HepG2 (cell line): ENCODE results near the gene LZTS2. TPM values are rescaled to one million over a fixed set of nuclear protein-coding genes. Genes with fewer than 3 reads are reported as not detected.

Experiments
- AGO2 ChIP-seq: fragments of 200-400 bp; formaldehyde crosslinking; optimal IDR thresholded peaks from 2 replicates; pipeline ENCODE3; 2017; ENCODE audit warnings: mild to moderate bottlenecking, low read depth, low read length, moderate library complexity
- BORCS8-MEF2B ChIP-seq: sonication (generic); formaldehyde crosslinking; IDR thresholded peaks from 2 replicates; pipeline ENCODE4 v1.8.0; 2022; ENCODE audit warnings: mild to moderate bottlenecking, missing genetic modification reagents
- CBX1 ChIP-seq: IDR thresholded peaks from one replicate; pipeline ENCODE4 v1.6.1; 2016; ENCODE audit warnings: antibody characterized with exemption, low read depth
- DPF2 ChIP-seq: sonication (generic); formaldehyde crosslinking; IDR thresholded peaks from 2 replicates; pipeline ENCODE4 v1.4.0; 2020; ENCODE audit warnings: mild to moderate bottlenecking, low read depth, missing genetic modification reagents, borderline replicate concordance
- DR1 ChIP-seq: sonication (generic); formaldehyde crosslinking; IDR thresholded peaks from 2 replicates; pipeline ENCODE4 v1.8.0; 2021; ENCODE audit warnings: mild to moderate bottlenecking, missing genetic modification reagents, inconsistent platforms
- FOXP1 ChIP-seq, 2 experiments: fragments of 450-650 bp in 1 of 2; IDR thresholded peaks; 2 replicates each; pipeline ENCODE4 v1.6.1; 2017 to 2018; ENCODE audit warnings: antibody characterized with exemption in 1 of 2
- GZF1 ChIP-seq: sonication (generic); formaldehyde crosslinking; IDR thresholded peaks from 2 replicates; pipeline ENCODE4 v1.5.1; 2020; ENCODE audit warnings: mild to moderate bottlenecking, missing genetic modification reagents
- MBD4 ChIP-seq: IDR thresholded peaks from 2 replicates; pipeline ENCODE4 v1.6.1; 2012; ENCODE audit warnings: low read length, inconsistent platforms, borderline replicate concordance
- PHF5A ChIP-seq: IDR thresholded peaks from one replicate; pipeline ENCODE4 v1.6.1; 2018; ENCODE audit warnings: low read depth, missing genetic modification reagents; ENCODE audit not compliant: unreplicated experiment
- SRSF1 ChIP-seq: fragments of 200-400 bp; formaldehyde crosslinking; optimal IDR thresholded peaks from 2 replicates; pipeline ENCODE3; 2017; ENCODE audit warnings: mild to moderate bottlenecking, low read depth, low read length, moderate library complexity
- ZNF510 ChIP-seq: sonication (generic); formaldehyde crosslinking; IDR thresholded peaks from 2 replicates; pipeline ENCODE4 v1.4.0; 2020; ENCODE audit warnings: low read depth, mild to moderate bottlenecking, missing genetic modification reagents
- ZNF724P ChIP-seq: sonication (generic); formaldehyde crosslinking; IDR thresholded peaks from 2 replicates; pipeline ENCODE4 v1.8.0; 2022; ENCODE audit warnings: missing genetic modification reagents, borderline replicate concordance
- ZNF891 ChIP-seq: sonication (generic); formaldehyde crosslinking; IDR thresholded peaks from 2 replicates; pipeline ENCODE4 v1.5.0; 2020; ENCODE audit warnings: mild to moderate bottlenecking, missing genetic modification reagents
- polyA plus RNA-seq, 8 experiments: library from polyadenylated mRNA; depleted of rRNA in 3 of 8; stranded (reverse) in 7 of 8; unstranded in 1 of 8; fragments of >200 nt; fragmentation: Illumina TruSeq in 4 of 8; extraction: Trizol in 4 of 8; gene quantifications; 2 replicates each; pipeline versions ENCODE4 v1.2.1 to v1.2.3, GENCODE V29; 2011 to 2016; ENCODE audit warnings: low read depth in 4 of 8, missing spikeins in 1 of 8, mixed read lengths in 1 of 8; ENCODE audit not compliant: insufficient read depth in 1 of 8
- total RNA-seq, 5 experiments: library from RNA; depleted of rRNA; stranded (reverse); fragments of >200 nt; fragmentation: Illumina TruSeq; extraction: Trizol; gene quantifications; 2 replicates each; pipeline ENCODE4 v1.2.3, GENCODE V29; 2016; ENCODE audit warnings: low read depth in 1 of 5
- TF ChIP-seq, protein P1 (sequence below): sonication (generic); formaldehyde crosslinking; IDR thresholded peaks from 2 replicates; pipeline ENCODE4 v1.4.0; 2020; ENCODE audit warnings: missing genetic modification reagents
- TF ChIP-seq, protein P2 (sequence below): sonication (generic); formaldehyde crosslinking; IDR thresholded peaks from 2 replicates; pipeline ENCODE4 v1.9.0; 2021; ENCODE audit warnings: missing genetic modification reagents, mild to moderate bottlenecking, borderline replicate concordance
- TF ChIP-seq, protein P3 (sequence below): sonication (generic); formaldehyde crosslinking; IDR thresholded peaks from 2 replicates; pipeline ENCODE4 v1.4.0; 2020; ENCODE audit warnings: missing genetic modification reagents, borderline replicate concordance
- TF ChIP-seq, protein P4 (sequence below): sonication (generic); formaldehyde crosslinking; IDR thresholded peaks from 2 replicates; pipeline ENCODE4 v1.8.0; 2022; ENCODE audit warnings: mild to moderate bottlenecking, missing genetic modification reagents; ENCODE audit not compliant: insufficient replicate concordance
- TF ChIP-seq, protein P5 (sequence below): IDR thresholded peaks from 2 replicates; pipeline ENCODE4 v1.6.1; 2016; ENCODE audit warnings: control low read depth

LZTS2 gene
- total and polyA plus RNA-seq, 2 of the 13 experiments (the other 11 are each of a cell fraction or from before 2014, with no cell fraction given): 43.6 to 65.6 TPM

DNA sequence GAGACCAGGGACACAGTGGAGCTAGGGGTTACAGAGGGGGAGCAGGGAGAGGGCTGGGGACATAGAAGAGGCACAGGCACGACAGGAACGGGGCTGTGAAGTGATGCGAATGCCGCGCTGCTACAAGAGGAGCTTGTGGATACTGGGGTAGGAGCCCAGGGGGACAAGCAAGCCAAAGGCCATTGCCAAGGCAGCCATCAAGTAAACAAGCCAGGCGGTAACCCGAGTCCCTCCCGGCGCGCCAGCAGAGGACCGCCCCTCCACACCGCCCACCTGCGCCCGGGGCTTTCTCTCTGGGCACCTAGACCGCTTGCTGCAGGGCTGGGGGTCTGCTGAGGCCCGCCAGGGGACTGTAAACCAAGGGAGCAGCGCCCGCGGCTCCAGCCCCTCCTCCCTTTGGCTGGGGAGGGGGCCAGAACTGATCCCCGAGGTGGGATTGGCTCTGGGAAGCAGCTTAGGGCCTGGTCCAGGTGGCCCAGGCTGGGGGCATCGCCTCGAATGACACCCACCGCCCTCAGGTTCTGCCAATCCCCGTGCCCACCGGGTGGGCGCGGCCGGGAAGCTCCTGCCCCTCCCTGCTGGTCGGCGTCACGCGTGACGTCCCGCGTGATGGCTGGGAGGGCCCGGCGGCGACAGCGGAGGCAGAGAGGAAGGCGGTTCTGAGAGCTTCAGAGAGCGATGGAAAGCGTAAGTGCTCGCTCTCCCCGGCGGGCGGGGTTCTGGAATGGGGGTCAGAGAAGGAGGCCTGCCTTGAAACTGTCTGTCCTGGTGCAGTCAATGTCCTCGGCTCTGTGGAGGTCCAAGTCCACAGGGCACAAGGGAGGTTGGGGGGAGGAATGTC, 32.4 kb downstream of the LZTS2 start (continued):
- TF ChIP-seq, protein P1, sequence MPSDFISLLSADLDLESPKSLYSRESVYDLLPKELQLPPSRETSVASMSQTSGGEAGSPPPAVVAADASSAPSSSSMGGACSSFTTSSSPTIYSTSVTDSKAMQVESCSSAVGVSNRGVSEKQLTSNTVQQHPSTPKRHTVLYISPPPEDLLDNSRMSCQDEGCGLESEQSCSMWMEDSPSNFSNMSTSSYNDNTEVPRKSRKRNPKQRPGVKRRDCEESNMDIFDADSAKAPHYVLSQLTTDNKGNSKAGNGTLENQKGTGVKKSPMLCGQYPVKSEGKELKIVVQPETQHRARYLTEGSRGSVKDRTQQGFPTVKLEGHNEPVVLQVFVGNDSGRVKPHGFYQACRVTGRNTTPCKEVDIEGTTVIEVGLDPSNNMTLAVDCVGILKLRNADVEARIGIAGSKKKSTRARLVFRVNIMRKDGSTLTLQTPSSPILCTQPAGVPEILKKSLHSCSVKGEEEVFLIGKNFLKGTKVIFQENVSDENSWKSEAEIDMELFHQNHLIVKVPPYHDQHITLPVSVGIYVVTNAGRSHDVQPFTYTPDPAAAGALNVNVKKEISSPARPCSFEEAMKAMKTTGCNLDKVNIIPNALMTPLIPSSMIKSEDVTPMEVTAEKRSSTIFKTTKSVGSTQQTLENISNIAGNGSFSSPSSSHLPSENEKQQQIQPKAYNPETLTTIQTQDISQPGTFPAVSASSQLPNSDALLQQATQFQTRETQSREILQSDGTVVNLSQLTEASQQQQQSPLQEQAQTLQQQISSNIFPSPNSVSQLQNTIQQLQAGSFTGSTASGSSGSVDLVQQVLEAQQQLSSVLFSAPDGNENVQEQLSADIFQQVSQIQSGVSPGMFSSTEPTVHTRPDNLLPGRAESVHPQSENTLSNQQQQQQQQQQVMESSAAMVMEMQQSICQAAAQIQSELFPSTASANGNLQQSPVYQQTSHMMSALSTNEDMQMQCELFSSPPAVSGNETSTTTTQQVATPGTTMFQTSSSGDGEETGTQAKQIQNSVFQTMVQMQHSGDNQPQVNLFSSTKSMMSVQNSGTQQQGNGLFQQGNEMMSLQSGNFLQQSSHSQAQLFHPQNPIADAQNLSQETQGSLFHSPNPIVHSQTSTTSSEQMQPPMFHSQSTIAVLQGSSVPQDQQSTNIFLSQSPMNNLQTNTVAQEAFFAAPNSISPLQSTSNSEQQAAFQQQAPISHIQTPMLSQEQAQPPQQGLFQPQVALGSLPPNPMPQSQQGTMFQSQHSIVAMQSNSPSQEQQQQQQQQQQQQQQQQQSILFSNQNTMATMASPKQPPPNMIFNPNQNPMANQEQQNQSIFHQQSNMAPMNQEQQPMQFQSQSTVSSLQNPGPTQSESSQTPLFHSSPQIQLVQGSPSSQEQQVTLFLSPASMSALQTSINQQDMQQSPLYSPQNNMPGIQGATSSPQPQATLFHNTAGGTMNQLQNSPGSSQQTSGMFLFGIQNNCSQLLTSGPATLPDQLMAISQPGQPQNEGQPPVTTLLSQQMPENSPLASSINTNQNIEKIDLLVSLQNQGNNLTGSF: no peak
- TF ChIP-seq, protein P2, sequence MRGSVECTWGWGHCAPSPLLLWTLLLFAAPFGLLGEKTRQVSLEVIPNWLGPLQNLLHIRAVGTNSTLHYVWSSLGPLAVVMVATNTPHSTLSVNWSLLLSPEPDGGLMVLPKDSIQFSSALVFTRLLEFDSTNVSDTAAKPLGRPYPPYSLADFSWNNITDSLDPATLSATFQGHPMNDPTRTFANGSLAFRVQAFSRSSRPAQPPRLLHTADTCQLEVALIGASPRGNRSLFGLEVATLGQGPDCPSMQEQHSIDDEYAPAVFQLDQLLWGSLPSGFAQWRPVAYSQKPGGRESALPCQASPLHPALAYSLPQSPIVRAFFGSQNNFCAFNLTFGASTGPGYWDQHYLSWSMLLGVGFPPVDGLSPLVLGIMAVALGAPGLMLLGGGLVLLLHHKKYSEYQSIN (CRISPR knock-in tag): no peak
- TF ChIP-seq, protein P3, sequence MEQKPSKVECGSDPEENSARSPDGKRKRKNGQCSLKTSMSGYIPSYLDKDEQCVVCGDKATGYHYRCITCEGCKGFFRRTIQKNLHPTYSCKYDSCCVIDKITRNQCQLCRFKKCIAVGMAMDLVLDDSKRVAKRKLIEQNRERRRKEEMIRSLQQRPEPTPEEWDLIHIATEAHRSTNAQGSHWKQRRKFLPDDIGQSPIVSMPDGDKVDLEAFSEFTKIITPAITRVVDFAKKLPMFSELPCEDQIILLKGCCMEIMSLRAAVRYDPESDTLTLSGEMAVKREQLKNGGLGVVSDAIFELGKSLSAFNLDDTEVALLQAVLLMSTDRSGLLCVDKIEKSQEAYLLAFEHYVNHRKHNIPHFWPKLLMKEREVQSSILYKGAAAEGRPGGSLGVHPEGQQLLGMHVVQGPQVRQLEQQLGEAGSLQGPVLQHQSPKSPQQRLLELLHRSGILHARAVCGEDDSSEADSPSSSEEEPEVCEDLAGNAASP: no peak; the same call in 1 of the 2 replicates
- no peak for TF ChIP-seq MBD4
- TF ChIP-seq, protein P4, sequence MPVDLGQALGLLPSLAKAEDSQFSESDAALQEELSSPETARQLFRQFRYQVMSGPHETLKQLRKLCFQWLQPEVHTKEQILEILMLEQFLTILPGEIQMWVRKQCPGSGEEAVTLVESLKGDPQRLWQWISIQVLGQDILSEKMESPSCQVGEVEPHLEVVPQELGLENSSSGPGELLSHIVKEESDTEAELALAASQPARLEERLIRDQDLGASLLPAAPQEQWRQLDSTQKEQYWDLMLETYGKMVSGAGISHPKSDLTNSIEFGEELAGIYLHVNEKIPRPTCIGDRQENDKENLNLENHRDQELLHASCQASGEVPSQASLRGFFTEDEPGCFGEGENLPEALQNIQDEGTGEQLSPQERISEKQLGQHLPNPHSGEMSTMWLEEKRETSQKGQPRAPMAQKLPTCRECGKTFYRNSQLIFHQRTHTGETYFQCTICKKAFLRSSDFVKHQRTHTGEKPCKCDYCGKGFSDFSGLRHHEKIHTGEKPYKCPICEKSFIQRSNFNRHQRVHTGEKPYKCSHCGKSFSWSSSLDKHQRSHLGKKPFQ: peak; percentile 68
- TF ChIP-seq SRSF1: peak; percentile 1
- peak; percentile 54 for TF ChIP-seq AGO2
- TF ChIP-seq, protein P5, sequence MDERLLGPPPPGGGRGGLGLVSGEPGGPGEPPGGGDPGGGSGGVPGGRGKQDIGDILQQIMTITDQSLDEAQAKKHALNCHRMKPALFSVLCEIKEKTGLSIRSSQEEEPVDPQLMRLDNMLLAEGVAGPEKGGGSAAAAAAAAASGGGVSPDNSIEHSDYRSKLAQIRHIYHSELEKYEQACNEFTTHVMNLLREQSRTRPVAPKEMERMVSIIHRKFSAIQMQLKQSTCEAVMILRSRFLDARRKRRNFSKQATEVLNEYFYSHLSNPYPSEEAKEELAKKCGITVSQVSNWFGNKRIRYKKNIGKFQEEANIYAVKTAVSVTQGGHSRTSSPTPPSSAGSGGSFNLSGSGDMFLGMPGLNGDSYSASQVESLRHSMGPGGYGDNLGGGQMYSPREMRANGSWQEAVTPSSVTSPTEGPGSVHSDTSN (CRISPR knock-in tag): no peak
- TF ChIP-seq GZF1 (CRISPR knock-in tag): 0 out of 2 replicates have a peak, but pooled peaks have one; percentile 54
- TF ChIP-seq CBX1: no peak
- no peak; the same call in 1 of the 2 replicates for TF ChIP-seq ZNF891 (CRISPR knock-in tag)
- no peak for TF ChIP-seq ZNF724P (CRISPR knock-in tag)
- no peak for TF ChIP-seq FOXP1 (IDR thresholded peaks at IDR 0.05)
- TF ChIP-seq FOXP1 (CRISPR knock-in tag; IDR thresholded peaks at IDR 0.05): 0 out of 2 replicates have a peak, but pooled peaks have one; percentile 8
- no peak for TF ChIP-seq ZNF510 (CRISPR knock-in tag)
- TF ChIP-seq DPF2: no peak
- no peak for TF ChIP-seq DR1 (CRISPR knock-in tag)
- no peak for TF ChIP-seq PHF5A (CRISPR knock-in tag)
- TF ChIP-seq BORCS8-MEF2B (CRISPR knock-in tag): no peak; the same call in 1 of the 2 replicates
